ENCODE measurements around the gene HIF1A.

DNA sequence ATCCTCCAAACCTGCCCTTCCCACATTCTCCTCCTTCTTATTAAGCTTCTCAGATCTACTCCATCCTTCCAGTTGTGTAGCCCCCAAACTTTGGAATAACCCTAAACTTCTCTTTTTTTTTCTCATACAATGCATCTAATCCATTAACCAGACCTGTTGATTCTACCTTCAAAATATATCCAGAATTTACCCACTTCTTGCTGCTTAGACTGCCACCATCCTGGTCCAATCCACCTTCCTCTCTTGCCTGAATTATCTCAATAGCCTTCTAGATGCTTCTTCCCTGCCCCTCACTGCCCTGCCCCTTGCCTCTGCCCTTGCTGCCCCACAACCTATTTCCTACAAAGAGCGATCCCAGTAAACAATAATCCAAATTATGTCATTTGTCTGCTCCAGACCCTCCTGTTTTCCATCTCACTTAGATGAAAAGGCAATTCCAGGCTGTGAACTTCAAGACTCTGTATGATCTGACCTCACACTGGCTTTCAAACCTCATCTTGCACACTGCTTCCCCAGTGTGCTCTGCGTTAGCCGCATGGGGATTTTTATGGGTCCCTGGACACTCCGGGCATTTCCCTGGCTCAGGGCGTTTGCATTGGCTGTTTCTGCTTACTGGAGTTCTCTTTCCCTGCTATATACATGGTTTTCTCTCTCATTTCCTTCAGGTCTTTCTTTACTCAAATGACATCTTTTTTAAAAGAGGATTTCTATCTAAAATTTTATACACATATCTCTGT lies 42.6 kb upstream of the HIF1A start:
- TF ChIP-seq, protein P1, sequence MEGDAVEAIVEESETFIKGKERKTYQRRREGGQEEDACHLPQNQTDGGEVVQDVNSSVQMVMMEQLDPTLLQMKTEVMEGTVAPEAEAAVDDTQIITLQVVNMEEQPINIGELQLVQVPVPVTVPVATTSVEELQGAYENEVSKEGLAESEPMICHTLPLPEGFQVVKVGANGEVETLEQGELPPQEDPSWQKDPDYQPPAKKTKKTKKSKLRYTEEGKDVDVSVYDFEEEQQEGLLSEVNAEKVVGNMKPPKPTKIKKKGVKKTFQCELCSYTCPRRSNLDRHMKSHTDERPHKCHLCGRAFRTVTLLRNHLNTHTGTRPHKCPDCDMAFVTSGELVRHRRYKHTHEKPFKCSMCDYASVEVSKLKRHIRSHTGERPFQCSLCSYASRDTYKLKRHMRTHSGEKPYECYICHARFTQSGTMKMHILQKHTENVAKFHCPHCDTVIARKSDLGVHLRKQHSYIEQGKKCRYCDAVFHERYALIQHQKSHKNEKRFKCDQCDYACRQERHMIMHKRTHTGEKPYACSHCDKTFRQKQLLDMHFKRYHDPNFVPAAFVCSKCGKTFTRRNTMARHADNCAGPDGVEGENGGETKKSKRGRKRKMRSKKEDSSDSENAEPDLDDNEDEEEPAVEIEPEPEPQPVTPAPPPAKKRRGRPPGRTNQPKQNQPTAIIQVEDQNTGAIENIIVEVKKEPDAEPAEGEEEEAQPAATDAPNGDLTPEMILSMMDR (IDR thresholded peaks at IDR 0.05; ENCODE audit: extremely low read depth in 1 of 2, insufficient read depth in 1 of 2, low read depth in 1 of 2, low read length in 2 of 2): no peak
- TF ChIP-seq, protein P2, sequence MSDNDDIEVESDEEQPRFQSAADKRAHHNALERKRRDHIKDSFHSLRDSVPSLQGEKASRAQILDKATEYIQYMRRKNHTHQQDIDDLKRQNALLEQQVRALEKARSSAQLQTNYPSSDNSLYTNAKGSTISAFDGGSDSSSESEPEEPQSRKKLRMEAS (IDR thresholded peaks at IDR 0.05; ENCODE audit: insufficient read depth, insufficient read length): no peak
- TF ChIP-seq POLR2A (IDR thresholded peaks at IDR 0.05; ENCODE audit: low read depth, low read length): no peak
- TF ChIP-seq EZH2 (IDR thresholded peaks at IDR 0.05; ENCODE audit: borderline replicate concordance, low read depth, low read length, severe bottlenecking): no peak
- TF ChIP-seq POLR2AphosphoS5 (IDR thresholded peaks at IDR 0.05; ENCODE audit: insufficient read depth, low read depth, low read length): no peak
- no peak for TF ChIP-seq MYC (IDR thresholded peaks at IDR 0.05; ENCODE audit: low read depth, low read length)
- no peak for TF ChIP-seq FOS (IDR thresholded peaks at IDR 0.05; ENCODE audit: borderline replicate concordance, insufficient read depth, low read length)
- TF ChIP-seq JUN (IDR thresholded peaks at IDR 0.05; ENCODE audit: borderline replicate concordance, insufficient read depth, insufficient read length, low read depth): no peak
